ENCODE measurements around the gene AKAP6.

AKAP6 gene, protein sequence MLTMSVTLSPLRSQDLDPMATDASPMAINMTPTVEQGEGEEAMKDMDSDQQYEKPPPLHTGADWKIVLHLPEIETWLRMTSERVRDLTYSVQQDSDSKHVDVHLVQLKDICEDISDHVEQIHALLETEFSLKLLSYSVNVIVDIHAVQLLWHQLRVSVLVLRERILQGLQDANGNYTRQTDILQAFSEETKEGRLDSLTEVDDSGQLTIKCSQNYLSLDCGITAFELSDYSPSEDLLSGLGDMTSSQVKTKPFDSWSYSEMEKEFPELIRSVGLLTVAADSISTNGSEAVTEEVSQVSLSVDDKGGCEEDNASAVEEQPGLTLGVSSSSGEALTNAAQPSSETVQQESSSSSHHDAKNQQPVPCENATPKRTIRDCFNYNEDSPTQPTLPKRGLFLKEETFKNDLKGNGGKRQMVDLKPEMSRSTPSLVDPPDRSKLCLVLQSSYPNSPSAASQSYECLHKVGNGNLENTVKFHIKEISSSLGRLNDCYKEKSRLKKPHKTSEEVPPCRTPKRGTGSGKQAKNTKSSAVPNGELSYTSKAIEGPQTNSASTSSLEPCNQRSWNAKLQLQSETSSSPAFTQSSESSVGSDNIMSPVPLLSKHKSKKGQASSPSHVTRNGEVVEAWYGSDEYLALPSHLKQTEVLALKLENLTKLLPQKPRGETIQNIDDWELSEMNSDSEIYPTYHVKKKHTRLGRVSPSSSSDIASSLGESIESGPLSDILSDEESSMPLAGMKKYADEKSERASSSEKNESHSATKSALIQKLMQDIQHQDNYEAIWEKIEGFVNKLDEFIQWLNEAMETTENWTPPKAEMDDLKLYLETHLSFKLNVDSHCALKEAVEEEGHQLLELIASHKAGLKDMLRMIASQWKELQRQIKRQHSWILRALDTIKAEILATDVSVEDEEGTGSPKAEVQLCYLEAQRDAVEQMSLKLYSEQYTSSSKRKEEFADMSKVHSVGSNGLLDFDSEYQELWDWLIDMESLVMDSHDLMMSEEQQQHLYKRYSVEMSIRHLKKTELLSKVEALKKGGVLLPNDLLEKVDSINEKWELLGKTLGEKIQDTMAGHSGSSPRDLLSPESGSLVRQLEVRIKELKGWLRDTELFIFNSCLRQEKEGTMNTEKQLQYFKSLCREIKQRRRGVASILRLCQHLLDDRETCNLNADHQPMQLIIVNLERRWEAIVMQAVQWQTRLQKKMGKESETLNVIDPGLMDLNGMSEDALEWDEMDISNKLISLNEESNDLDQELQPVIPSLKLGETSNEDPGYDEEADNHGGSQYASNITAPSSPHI (N-terminal part only)

DNA sequence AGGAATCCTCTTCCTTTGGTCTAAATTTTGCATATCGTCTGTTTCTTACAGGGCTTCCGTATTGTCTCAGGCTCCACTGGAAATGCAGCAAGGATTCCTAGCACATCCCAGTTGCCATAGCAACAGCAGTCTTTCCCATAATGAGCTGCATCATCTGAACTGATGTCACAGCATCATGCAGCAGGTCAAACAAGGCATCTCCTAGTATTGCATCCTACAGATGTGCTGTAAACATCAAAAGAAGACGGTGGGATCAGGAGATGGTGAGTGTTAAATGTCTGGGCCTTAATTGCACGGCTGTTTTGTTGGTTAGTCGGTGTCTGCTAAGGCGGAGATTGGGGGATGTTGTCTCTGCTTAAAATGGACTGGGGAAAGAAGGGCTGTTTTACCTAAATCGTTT lies at the start of gene AKAP6:
Gene AKAP6, plus strand, starts transcription at position 153 of the 400 bp plus-strand sequence. CDS start 104,196 bp downstream, outside the sequence.
- DNase-seq = peak; percentile 9

DNA sequence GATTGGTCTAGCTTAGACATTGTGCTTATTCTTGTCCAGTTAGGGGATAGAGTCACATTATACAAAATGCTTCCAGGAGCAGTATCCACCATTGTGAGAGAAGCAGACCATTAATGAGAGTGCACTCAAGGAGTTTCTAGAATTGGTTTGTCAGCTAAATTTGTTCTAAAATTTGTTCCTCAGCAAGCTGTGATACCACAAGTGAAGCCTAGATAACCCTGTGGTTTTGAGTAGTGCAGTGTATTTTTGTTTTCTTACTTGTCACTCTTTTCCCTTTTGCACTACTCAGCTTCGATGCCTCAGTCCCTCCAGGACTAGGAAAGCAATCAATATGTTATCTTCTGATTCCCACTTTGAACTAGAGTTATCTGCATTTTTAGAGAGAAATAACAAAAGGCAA lies 42.5 kb upstream of the AKAP6 start:
- no peak for DNase-seq

DNA sequence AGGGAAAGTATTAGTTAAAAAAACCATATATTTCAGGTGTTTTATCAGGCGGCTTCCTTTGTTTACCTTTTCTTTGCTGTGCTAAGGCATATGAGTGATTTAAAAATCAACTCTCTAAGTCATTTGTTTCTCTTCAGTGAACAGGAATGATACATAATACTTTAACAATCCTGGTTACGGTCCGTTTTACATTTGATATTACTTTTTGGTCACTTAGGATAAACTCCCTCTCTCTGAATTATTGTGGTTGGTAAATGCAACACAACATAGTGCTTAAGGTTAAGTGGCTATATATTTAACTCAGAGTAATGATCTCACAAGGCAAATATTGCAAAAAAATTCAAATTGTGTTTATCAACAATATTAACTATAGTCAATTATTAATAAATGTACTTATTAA lies 32.7 kb upstream of the AKAP6 start:
- no peak for DNase-seq

DNA sequence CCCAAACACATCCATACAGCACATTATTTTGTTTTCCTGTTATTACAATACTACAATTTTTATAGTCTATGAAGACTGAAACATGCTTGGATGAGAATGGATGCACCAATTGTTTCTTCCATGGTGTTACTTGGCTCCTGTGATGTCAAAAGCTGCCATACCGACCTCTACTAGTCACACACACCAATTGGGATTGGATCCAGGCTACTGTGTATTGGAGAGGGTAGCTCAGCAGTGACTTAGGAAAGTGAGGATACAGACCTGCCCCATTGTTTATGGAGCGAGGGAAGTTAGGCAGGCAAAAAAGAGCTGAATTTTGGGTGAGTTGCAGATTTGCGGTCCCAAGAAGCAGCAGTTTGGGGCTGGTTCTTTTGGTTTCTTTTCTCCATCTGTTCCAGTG lies 30.8 kb upstream of the AKAP6 start:
- DNase-seq = no peak

DNA sequence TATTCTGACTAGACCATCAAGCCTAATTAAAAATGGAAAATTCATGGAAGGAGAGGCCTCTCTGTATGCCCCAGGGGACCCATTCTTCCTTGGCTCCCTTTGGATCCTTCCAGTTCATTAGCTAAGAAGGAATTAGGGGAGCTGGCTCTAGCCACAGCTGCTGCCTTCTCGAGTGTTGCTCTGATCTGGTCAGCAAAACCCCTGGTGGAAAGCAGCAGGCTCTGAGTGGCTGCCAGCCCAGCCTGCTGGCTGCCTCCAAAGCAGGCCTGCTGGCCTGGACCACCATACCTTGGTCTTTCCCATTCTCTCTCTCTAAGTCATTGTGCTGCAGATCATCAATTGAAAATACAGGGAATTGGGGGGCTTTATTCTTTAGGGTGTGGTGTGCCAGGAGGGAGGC lies 29.0 kb upstream of the AKAP6 start:
- no peak for DNase-seq

DNA sequence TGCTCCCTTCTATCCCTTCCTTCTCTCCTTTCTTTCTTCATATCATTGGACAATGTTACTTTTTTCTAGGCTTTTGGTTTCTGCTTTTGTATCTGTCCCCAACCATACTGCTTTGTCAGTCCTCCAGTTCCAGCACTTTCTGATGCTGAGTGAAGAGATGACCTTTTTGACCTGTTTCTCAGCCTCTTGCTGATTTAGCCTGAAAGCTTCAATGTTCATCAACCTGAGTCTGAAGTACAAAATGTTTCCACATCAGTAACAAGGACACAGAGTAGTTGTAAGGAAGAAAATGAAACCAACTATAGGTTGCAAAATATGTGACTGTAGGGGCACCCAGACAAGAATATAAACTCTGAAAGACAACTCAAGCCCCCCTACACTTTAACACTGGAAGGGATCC lies 25.2 kb upstream of the AKAP6 start:
- DNase-seq = no peak

DNA sequence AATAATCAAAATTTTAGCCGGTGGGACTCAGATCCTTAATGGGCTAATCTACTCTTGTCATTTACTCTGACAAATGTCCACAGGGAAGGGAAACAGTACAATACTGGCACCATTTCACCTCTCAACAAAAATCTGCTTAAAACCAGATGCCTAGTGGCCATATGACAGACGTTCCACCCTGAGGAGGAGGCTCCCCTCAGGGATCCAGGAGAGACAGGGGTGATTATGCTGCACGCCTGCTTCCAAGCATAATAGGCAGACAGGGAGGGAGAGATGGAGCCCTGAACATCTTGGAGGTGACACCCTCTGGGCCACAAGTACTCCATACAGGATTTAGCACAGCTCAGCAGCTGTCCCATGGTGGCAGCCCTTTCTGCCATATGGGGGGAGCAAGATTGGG lies 24.8 kb upstream of the AKAP6 start:
- DNase-seq = no peak

DNA sequence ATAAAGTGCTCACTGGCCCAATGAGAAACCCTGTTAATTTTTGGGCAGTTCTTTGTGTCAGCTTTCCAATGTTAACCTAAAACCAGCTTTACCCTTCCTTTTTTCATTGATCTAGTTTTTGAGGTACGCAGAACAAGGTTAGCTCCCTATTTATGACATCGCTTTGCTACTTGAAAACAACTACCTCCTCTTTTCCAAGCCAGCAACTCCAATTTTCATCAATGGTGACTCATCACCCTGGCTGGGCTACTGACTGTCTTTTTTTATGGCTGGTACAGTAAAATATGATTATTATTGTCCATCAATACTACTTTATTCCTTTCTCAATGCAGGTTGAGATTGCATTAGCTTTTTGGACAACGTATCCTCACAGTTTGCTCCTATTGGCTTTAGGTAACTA lies 22.5 kb upstream of the AKAP6 start:
- no peak for DNase-seq

DNA sequence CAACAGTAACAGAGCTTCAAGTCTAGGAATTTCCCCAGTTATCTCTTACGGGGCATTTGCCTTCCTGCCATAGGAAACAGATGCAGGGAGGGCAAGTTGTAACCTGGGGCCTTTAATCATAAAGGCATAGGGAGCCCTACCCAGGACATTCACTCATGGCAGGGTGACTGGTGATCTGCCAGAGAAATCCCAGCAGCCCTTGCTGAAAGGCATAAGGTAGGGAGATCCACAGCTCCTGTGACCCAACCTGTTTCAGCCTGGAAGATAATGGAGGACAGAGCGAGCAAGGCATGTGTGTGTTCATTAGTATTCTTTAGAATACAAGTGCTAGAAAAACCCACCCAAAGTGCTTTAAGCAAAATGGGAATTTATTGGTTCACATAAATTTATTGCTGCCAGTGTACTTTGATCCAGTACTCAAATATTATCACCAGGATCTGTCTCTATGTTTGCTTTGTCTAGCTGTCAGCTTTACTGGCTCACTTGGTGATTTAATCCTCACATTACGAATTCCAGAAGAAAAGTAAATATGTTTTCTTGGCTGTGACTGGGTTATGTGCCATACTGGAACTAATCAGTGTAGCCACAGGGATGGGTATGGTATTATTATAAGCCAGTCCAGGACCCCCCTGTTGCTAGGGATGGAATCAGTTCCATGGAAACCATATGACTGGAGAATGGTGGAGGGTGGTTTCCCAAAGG lies 21.1 kb upstream of the AKAP6 start:
- peak; percentile 40 for DNase-seq

DNA sequence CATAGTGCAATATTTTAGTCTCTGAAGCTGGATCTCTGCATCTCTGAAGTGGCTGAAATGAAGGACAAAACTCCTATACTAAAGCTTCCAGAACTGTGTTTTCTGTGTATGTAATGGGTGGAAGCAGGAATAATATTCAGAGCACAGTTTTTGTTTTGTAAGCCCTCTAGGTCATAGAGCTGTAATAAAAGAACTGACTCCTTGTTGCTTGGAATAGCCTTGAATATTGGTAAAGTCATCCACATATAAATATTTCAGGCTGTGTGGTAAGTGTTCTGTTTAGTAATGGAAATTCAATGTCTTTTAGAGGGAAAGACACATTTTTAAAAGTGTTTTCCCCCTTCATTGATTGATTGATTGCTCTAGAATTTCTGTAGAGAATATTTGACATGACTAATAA lies 18.2 kb upstream of the AKAP6 start:
- no peak for DNase-seq

DNA sequence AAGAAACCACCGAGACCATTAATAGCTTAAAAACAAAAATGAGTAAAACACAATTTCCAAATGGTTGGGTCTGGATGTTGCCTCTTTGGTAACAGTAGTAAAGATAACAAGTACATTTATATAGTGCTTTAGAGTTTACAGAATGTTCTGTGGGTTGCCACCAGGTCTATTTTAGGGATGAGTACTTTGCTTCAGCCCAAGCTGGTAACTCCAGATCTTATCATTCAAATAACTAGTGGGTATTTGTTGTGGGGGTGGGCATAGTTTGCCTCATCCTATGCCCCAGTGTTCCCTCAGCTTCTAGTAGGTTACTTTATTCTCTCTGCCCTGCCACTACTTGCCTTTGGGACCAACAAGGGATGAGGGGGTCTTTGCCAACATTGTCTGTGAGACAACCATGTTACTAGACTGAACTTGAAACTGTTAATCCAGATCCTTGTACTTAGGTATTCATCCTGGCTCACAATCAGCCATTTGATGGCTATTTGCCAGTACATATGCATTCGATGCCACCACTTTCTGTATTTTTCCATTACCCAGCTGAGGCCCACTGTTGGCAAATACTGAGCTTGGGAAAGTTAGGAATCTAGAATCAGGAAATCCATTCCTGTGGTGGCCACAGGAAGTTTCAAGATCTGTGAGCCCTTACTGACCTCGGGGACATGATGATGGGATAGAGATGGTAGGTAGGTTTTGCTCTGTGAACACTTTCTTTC lies 17.6 kb upstream of the AKAP6 start:
- peak; percentile 11 for DNase-seq

DNA sequence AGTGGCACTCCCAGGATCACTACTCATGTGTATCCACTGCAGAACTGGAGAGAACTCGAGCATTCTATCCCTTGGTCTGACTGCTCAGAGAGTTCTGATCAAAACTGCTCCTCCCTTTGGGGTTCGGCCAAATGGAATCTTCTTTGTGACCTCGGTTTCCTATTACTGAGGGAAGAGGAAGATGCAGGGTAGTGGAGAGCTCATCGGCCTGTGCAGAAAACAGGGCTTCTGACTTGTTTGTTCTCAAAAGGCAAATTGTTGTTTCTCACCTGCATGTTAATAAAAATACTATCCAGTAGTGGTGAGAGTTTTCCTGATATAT lies 17.1 kb upstream of the AKAP6 start:
- no peak for DNase-seq

DNA sequence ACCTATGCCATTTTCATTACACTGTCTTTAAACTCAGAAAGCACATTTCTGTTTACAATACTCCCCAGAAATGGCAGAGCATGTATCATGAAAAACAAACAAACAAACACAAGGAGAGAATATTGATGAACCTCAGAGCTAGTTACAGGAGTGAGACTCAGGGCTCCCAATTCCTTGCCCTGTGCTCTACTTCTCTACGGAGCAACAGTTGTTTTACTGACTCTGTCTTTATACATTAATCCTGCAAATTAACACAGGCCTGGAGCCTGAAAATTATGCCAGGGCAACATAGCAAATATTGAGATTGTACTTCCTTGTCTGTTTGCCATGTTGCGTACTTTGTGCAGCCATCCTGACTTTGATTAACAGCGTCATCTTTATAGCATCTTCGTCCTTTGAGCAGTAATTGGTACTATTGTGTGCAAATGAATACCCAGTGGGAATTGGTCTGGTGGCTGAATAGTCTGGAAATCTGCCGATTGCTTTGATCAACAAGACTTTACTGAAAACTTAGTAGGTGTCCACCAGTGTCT lies 15.2 kb upstream of the AKAP6 start:
- DNase-seq = no peak

DNA sequence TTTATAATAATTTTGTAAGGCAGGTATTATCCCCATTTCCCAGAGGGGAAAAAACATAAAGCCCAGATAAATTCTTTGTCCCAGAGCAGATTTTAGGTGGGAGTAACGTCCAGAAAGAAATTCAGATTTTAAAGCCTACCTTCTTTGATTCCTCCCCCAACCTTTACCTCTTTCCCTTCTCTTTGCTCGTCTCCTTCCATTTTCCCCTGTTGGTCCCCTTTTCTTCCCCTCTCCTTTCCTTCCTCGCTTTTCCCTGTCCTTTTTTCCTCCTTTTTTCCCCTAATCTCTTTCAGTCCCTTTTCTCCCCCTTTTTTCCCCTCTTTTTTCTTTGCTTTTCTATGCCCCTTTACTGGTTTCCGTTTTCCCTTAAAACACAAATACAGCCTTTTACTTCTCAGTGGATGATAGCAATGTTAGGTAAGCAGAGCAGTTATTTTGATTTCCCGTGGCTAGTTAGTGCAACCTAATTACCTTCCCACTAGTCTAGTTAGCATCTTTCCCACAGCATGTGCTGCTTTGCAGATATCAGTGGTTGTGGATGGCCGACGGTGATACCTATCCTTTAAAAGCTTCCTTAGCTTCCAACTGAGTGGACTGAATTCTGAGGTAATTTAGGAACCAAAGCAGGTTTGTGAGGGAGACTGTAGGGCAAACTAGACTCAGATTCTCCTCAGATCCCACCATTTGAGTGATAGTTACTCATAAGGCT lies 10.9 kb upstream of the AKAP6 start:
- no peak for DNase-seq

DNA sequence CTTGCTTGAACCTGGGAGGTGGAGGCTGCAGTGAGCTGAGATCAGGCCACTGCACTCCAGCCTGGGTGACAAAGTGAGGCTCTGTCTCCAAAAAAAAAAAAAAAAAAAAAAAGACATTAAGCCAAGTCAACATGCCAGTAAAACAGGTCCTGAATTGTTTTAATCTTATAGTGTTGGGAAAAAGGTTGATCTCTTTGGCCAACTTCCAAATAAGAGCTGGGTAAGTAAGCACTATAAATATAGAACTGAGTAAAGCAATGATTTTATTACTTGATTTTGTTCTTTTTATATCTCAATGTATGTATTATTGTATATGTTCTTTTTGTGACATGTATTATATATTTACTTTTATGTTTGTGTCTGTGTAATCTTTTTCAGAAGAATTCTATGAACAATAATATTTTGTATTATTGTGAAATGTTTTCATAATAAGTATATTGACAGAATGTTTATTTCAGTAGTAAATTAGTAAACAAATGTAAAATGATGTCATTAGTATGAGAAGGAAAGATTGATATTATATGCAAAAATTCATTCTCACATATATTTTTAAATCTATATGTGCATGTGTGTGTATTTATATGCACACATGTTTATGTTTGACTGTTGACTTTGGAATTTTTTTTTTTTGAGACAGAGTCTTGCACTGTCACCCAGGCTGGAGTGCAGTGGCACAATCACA lies 9.6 kb upstream of the AKAP6 start:
- DNase-seq = peak; percentile 33

DNA sequence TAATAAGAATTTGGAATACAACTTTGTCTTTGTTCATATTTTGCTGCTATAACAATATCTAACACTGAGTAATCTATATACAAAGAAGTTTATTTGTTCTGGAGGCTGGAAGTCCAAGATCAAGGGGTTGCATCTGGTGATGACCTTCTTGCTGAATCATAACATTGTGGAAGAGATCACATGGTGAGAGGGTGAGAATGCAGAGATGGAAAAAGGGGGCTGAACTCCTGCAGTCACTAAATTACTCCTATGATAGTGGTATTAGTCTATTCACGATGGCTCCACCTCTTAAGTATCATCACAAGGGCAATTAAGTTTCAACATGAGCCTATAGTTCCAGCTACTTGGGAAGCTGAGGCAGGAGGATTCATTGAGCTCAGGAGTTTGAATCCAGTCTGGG lies 4.5 kb upstream of the AKAP6 start:
- no peak for DNase-seq

DNA sequence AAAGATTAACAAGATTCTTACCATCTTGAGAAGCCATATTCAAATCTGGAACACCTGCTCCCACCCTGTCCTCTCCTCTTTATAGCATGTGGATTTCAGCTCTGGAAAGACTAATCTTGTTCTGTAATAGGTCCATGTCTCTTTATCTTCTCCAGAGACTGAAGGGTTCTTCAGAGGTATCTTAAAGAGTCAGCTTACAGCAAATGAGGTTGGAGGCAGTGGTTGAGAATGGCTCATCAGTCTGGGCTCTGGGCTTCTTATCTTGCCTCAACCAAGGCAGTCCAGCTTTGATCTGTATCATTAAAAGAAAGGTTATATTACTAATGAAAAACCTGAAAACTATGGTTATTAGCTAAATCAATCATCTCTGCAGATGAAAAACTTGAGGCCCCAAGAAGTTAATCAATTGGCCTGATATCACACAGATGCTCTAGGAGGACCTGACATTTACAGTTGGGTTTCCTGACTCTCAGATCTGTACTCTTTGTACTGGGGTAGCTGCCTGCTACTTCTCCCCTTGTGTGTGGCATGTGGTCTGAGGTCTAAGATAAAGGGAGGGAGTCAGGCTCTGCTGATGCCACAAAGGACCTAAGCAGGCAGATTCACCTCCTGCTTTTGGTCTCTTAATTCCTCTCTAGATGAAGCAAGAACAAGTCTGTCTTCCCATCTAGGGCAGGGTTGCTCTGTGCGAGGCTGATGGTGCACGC lies 1.7 kb upstream of the AKAP6 start:
- DNase-seq = no peak

DNA sequence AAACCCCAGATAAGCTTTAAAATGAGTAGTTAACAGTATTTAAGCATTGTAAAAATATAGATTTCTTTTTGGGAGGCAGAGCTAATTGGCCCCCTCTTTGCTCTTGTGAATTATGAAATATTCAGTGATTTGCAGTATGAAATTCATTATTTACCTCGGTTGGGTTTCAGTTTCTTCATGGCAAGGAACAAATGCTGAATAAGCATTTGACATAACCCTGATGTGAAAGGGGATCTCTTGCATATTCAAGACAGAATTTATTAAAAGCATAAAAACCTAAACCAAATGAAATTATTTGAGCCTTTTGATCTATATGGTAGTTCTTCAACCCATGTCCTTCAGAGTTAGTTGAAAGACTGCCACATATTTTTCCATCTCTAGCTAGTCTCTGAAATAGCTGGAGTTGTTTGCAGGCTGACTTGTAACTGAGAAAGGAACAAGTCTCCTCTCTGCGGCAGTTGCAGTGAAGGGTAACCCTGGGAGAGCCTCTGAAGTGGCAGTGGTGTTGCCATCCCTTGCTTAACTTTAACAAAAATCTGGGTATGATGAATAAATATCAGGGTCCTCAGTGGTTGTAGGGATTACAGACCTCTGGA lies 690 bp downstream of the AKAP6 start:
- no peak for DNase-seq

DNA sequence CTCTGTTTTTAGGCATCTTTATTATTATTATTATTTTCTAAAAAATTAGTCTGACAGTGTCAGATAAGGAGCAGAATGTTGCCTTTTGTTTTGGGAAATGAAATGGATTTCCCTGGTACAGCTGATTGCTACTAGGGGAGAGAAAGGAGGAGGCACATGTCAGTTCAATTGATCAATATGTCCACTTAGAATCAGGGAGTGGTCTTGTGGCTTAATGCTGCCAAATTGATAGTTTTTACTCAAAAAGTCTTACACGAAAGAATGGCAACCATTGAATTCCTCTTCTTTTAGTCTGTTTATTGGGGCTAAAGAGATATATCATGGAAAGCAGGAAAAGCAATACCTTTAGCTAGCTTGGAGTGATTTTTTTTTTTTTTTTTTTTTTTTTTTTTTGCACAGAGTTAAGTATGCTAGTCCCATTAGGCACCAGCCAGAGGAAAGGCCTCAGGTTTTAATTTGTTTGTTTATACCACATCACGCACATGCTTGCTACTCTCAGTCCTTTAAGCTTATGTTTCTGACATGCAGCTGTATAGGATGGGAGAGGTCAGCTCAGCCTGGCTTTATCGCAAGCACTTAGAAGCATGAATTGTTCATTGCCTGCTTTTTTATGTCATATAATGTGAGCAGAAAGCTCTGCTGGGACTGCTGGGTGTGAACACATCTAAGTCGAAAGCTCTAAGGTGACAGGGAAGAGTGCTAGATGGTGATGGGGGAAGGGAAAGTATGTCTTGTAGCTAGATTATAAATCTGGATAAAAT lies 1.4 kb downstream of the AKAP6 start:
- no peak for DNase-seq
